HG03039 (cell line): Measurements from ENCODE around the gene CRTC3.

Experiments used
- ATAC-seq: cut with Tn5 transposase; IDR thresholded peaks from one replicate; pipeline ENCODE4 v1.9.1; 2021; ENCODE audit warnings: mild to moderate bottlenecking, moderate library complexity; ENCODE audit not compliant: unreplicated experiment

CRTC3 gene

GRCh38 chr15:90591524-90591923 is 61.8 kb downstream of the CRTC3 start:
- no peak for ATAC-seq

- no peak for ATAC-seq
Observed at GRCh38 chr15:90592131-90592881, 62.6 kb downstream of the CRTC3 start.

GRCh38 chr15:90593499-90594158 is 63.9 kb downstream of the CRTC3 start:
- no peak for ATAC-seq

- ATAC-seq: no peak
Observed at GRCh38 chr15:90594301-90594738, 64.6 kb downstream of the CRTC3 start.

GRCh38 chr15:90595763-90596155 is 66.0 kb downstream of the CRTC3 start:
- no peak for ATAC-seq

- no peak for ATAC-seq
Observed at GRCh38 chr15:90596943-90597342, 67.2 kb downstream of the CRTC3 start.

GRCh38 chr15:90597577-90597976 is 67.9 kb downstream of the CRTC3 start:
- no peak for ATAC-seq

GRCh38 chr15:90598031-90598577 is 68.4 kb downstream of the CRTC3 start:
- no peak for ATAC-seq

GRCh38 chr15:90598679-90599078 is 69.0 kb downstream of the CRTC3 start:
- ATAC-seq: no peak

- no peak for ATAC-seq
Observed at GRCh38 chr15:90599116-90599515, 69.4 kb downstream of the CRTC3 start.

GRCh38 chr15:90599644-90600043 is 69.9 kb downstream of the CRTC3 start:
- no peak for ATAC-seq

- no peak for ATAC-seq
Observed at GRCh38 chr15:90600954-90601353, 71.2 kb downstream of the CRTC3 start.

- ATAC-seq: no peak
Observed at GRCh38 chr15:90603893-90604292, 74.2 kb downstream of the CRTC3 start.

GRCh38 chr15:90606641-90607040 is 76.9 kb downstream of the CRTC3 start:
- no peak for ATAC-seq

- no peak for ATAC-seq
Observed at GRCh38 chr15:90607361-90607760, 77.6 kb downstream of the CRTC3 start.

GRCh38 chr15:90609242-90610180 is 79.8 kb downstream of the CRTC3 start:
- ATAC-seq: no peak

- no peak for ATAC-seq
Observed at GRCh38 chr15:90610190-90610589, 80.5 kb downstream of the CRTC3 start.

- ATAC-seq: no peak
Observed at GRCh38 chr15:90611157-90611556, 81.4 kb downstream of the CRTC3 start.

- no peak for ATAC-seq
Observed at GRCh38 chr15:90617171-90617570, 87.4 kb downstream of the CRTC3 start.

- ATAC-seq: no peak
Observed at GRCh38 chr15:90617668-90618097, 88.0 kb downstream of the CRTC3 start.
